ENCODE results near the gene NAA80.
"Not testable (repeated sequence)": the region's sequence is repeated elsewhere in the genome, so short reads cannot be mapped to it uniquely, and the experiment has no call there.

DNA sequence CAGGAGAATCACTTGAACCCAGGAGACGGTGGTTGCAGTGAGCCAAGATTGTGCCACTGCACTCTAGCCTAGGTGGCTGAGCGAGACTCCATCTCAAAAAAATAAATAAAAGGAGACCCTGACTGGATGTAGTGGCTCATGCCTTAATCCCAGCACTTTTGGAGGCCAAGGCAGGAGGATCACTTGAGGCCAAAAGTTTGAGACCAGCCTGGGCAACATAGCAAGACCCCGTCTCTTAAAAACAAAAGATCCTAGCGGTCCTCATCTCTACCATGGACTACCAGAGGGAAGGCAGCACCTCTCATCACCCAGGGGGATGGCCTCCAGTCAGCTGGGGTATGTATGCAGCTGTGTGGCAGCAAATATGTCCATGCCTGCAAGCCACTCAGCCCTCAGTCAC lies 37.0 kb downstream of the NAA80 start:
- not testable (repeated sequence) for TF ChIP-seq POLR2A (IDR thresholded peaks at IDR 0.05; ENCODE audit: low read length); GATA1 (IDR thresholded peaks at IDR 0.05; ENCODE audit: low read depth, low read length)

All from erythroblast (primary cell).